GM12878 (cell line): ENCODE data around the gene TCF23. TPM values are rescaled to one million over a fixed set of nuclear protein-coding genes. Genes with fewer than 3 reads are reported as not detected.
A peak's percentile ranks its signal among the peaks of the same experiment; 100 is the strongest.

Source experiments
- ATAC-seq: fragments of 200-7000 bp; cut with Tn5 transposase; 3 replicates; pipeline ENCODE4 v1.9.1; 2020; ENCODE audit warnings: mild to moderate bottlenecking, moderate library complexity
- BruUV-seq: library from RNA; stranded (reverse); fragments of 400-500 nt; replicated peaks from 2 replicates; lab custom pipeline; 2021; lab: Mats Ljungman, UMichigan
- CTCF ChIA-PET: fragments of 300-600 bp; sonication (Branson Sonifier 250); formaldehyde crosslinking; extraction: SDS; loops from one replicate; lab custom pipeline; 2021; ENCODE audit warnings: inconsistent platforms; lab: Yijun Ruan, JAX
- POLR2A ChIA-PET: fragments of 350-600 bp; formaldehyde crosslinking; extraction: SDS; loops from one replicate; lab custom pipeline; 2021; ENCODE audit warnings: inconsistent platforms; lab: Charles Lee
- RAD21 ChIA-PET: fragments of 300-600 bp; sonication (Branson Sonifier 250); formaldehyde crosslinking; loops from one replicate; lab custom pipeline; 2023; ENCODE audit warnings: antibody characterized with exemption; ENCODE audit not compliant: unreplicated experiment; lab: Charles Lee
- SMC1A ChIA-PET: fragments of 300-600 bp; sonication (Branson Sonifier 250); formaldehyde crosslinking; loops from one replicate; lab custom pipeline; 2023; ENCODE audit not compliant: unreplicated experiment, uncharacterized antibody; lab: Charles Lee
- DNase-seq: peaks from one replicate; pipeline ENCODE4 v3.0.0-alpha.2; 2011; ENCODE audit warnings: low read depth, low spot score
- FAIRE-seq: peaks from 3 replicates; lab custom pipeline; 2011; peaks lifted over from hg19 to GRCh38; lab: Jason Lieb, UNC
- H2AFZ ChIP-seq: 2 replicates; pipeline ENCODE4 v1.6.0; 2011; ENCODE audit warnings: low read depth, low read length, control low read depth; ENCODE audit not compliant: control insufficient read depth
- H3K27ac ChIP-seq: 2 replicates; pipeline ENCODE4 v1.5.1; 2011; ENCODE audit warnings: control low read depth; ENCODE audit not compliant: control insufficient read depth, insufficient read depth
- H3K27me3 ChIP-seq, 2 experiments: replicated peaks in 1 of 2; 2 replicates each; pipeline versions ENCODE4 v1.6.0 to v1.6.1; 2011; ENCODE audit warnings: low read length in 1 of 2; ENCODE audit not compliant: control insufficient read depth in 2 of 2, insufficient read depth in 2 of 2
- H3K36me3 ChIP-seq, 2 experiments: 2 replicates each; pipeline ENCODE4 v1.5.1; 2011; ENCODE audit warnings: low read length in 1 of 2; ENCODE audit not compliant: control insufficient read depth in 2 of 2, insufficient read depth in 2 of 2
- H3K4me1 ChIP-seq: 2 replicates; pipeline ENCODE4 v1.6.1; 2011; ENCODE audit warnings: mild to moderate bottlenecking, low read length, moderate library complexity, mixed read lengths; ENCODE audit not compliant: control insufficient read depth, insufficient read depth
- H3K4me2 ChIP-seq: 2 replicates; pipeline ENCODE4 v1.6.0; 2011; ENCODE audit warnings: control low read depth; ENCODE audit not compliant: control insufficient read depth, insufficient read depth
- H3K4me3 ChIP-seq: fragments of 200-600 bp; sonication (generic); 2 replicates; pipeline ENCODE4 v1.5.1; 2016
- H3K79me2 ChIP-seq: 2 replicates; pipeline ENCODE4 v1.6.0; 2011; ENCODE audit warnings: low read length; ENCODE audit not compliant: control insufficient read depth, insufficient read depth
- H3K9ac ChIP-seq: 2 replicates; pipeline ENCODE4 v1.8.0; 2011; ENCODE audit warnings: low read length, control low read depth, mixed read lengths; ENCODE audit not compliant: control insufficient read depth, insufficient read depth
- H3K9me3 ChIP-seq: replicated peaks from 3 replicates; pipeline ENCODE4 v1.5.1; 2011; ENCODE audit warnings: mild to moderate bottlenecking, low read length; ENCODE audit not compliant: control insufficient read depth, insufficient read depth
- H4K20me1 ChIP-seq: 2 replicates; pipeline ENCODE4 v1.6.0; 2011; ENCODE audit not compliant: control insufficient read depth, insufficient read depth
- ATF2 ChIP-seq: IDR thresholded peaks from 2 replicates; pipeline ENCODE4 v1.6.1; 2012; ENCODE audit warnings: low read length, inconsistent platforms
- CBFB ChIP-seq: IDR thresholded peaks from 2 replicates; pipeline ENCODE4 v1.6.1; 2016; ENCODE audit warnings: antibody characterized with exemption, low read depth
- CBX5 ChIP-seq: sonication (generic); IDR thresholded peaks from 2 replicates; pipeline ENCODE4 v1.6.1; 2016; ENCODE audit warnings: low read depth, moderate library complexity, mild to moderate bottlenecking, inconsistent platforms
- EGR1 ChIP-seq, 2 experiments: IDR thresholded peaks; 1 replicate in 1 of 2; 2 replicates in 1 of 2; pipeline ENCODE4 v1.6.1; 2011 to 2012; ENCODE audit warnings: low read depth in 2 of 2, low read length in 2 of 2, borderline replicate concordance in 1 of 2, mild to moderate bottlenecking in 1 of 2, moderate library complexity in 1 of 2
- EP300 ChIP-seq, 2 experiments: fragments of 150-350 bp in 1 of 2; IDR thresholded peaks; 2 replicates each; pipeline ENCODE4 v1.6.1; 2011 to 2012; ENCODE audit warnings: low read depth in 2 of 2, low read length in 2 of 2, borderline replicate concordance in 1 of 2, improper control_type of control experiment in 1 of 2, inconsistent platforms in 1 of 2; ENCODE audit not compliant: control insufficient read depth in 1 of 2
- GATAD2B ChIP-seq: fragments of 450-650 bp; conservative IDR thresholded peaks from 2 replicates; pipeline ENCODE4 v1.6.1; 2017; ENCODE audit warnings: low read depth, mild to moderate bottlenecking, moderate library complexity
- IRF5 ChIP-seq: fragments of 450-650 bp; IDR thresholded peaks from 2 replicates; pipeline ENCODE4 v1.6.1; 2017; ENCODE audit warnings: borderline replicate concordance
- LARP7 ChIP-seq: fragments of 450-650 bp; IDR thresholded peaks from 2 replicates; pipeline ENCODE4 v1.6.1; 2017; ENCODE audit warnings: mild to moderate bottlenecking
- MEF2A ChIP-seq: IDR thresholded peaks from 2 replicates; pipeline ENCODE4 v1.6.1; 2011; ENCODE audit warnings: low read depth, mild to moderate bottlenecking, low read length, moderate library complexity; ENCODE audit not compliant: insufficient read depth
- MYC ChIP-seq: IDR thresholded peaks from 2 replicates; pipeline ENCODE4 v1.6.1; 2011; ENCODE audit warnings: mild to moderate bottlenecking, low read length, moderate library complexity, inconsistent platforms; ENCODE audit not compliant: insufficient read depth, insufficient replicate concordance, insufficient read length, severe bottlenecking
- NR2C2 ChIP-seq: IDR thresholded peaks from 2 replicates; pipeline ENCODE4 v1.6.1; 2011; ENCODE audit warnings: borderline replicate concordance, low read depth; ENCODE audit not compliant: control insufficient read depth, insufficient read length
- PKNOX1 ChIP-seq: fragments of 450-650 bp; IDR thresholded peaks from 2 replicates; pipeline ENCODE4 v1.6.1; 2016; ENCODE audit warnings: mild to moderate bottlenecking
- RB1 ChIP-seq: fragments of 450-650 bp; formaldehyde crosslinking; IDR thresholded peaks from 2 replicates; pipeline ENCODE4 v1.6.1; 2017; ENCODE audit warnings: mild to moderate bottlenecking, borderline replicate concordance
- SMAD1 ChIP-seq: fragments of 450-650 bp; IDR thresholded peaks from 2 replicates; pipeline ENCODE4 v1.6.1; 2018; ENCODE audit warnings: mild to moderate bottlenecking, low read depth; ENCODE audit not compliant: partially characterized antibody
- STAT1 ChIP-seq: fragments of 450-650 bp; conservative IDR thresholded peaks from 2 replicates; pipeline ENCODE4 v1.6.1; 2014; ENCODE audit warnings: antibody characterized with exemption, mild to moderate bottlenecking
- SUPT20H ChIP-seq: IDR thresholded peaks from 2 replicates; pipeline ENCODE4 v1.6.1; 2011; ENCODE audit warnings: low read depth, mild to moderate bottlenecking, low read length, moderate library complexity, borderline replicate concordance; ENCODE audit not compliant: control insufficient read depth
- TAF1 ChIP-seq: IDR thresholded peaks from 2 replicates; pipeline ENCODE4 v1.6.1; 2011; ENCODE audit warnings: mild to moderate bottlenecking, low read depth, low read length, borderline replicate concordance
- WGBS: methylation state at CpG from one replicate; pipeline ENCODE4 v1.1.6; 2016; ENCODE audit warnings: low lambda C conversion rate; ENCODE audit not compliant: insufficient replicate concordance, insufficient coverage; ENCODE audit errors: missing lambda C conversion rate; 5-methylcytosine and 5-hydroxymethylcytosine counted together
- in situ Hi-C: fragments of 300-500 bp; cut with MboI; formaldehyde crosslinking; loops from 9 replicates; pipeline ENCODE4 v1.14.3; 2018; ENCODE audit warnings: mixed read lengths
- intact Hi-C: fragments of 100-400 bp; cut with micrococcal nuclease; formaldehyde crosslinking; loops from one replicate; pipeline ENCODE4 v1.14.2; 2022; ENCODE audit not compliant: unreplicated experiment
- polyA plus RNA-seq, 11 experiments: library from polyadenylated mRNA; depleted of rRNA in 4 of 11; unstranded in 6 of 11; stranded (reverse) in 5 of 11; fragments of >200 nt; fragmentation: Nextera tagmentation in 4 of 11; fragmentation: Illumina TruSeq in 1 of 11; extraction: Ambion mirVana in 4 of 11; extraction: Trizol in 1 of 11; gene quantifications; 1 replicate in 1 of 11; 2 replicates in 10 of 11; pipeline versions ENCODE4 v1.2.1 to v1.2.3, GENCODE V29; 2011 to 2016; ENCODE audit warnings: inconsistent platforms in 2 of 11, missing spikeins in 2 of 11, low read depth in 1 of 11
- total RNA-seq, 4 experiments: library from RNA; depleted of rRNA in 3 of 4; stranded (reverse); fragments of >200 nt in 3 of 4; fragmentation: Illumina TruSeq in 1 of 4; extraction: Trizol in 1 of 4; gene quantifications; 2 replicates each; pipeline versions ENCODE4 v1.2.1 to v1.2.3, GENCODE V29; 2013 to 2021

TCF23 gene
- total and polyA plus RNA-seq, 10 of the 15 experiments (the other 5 are each of a cell fraction or from before 2014, with no cell fraction given) = not detected

DNA sequence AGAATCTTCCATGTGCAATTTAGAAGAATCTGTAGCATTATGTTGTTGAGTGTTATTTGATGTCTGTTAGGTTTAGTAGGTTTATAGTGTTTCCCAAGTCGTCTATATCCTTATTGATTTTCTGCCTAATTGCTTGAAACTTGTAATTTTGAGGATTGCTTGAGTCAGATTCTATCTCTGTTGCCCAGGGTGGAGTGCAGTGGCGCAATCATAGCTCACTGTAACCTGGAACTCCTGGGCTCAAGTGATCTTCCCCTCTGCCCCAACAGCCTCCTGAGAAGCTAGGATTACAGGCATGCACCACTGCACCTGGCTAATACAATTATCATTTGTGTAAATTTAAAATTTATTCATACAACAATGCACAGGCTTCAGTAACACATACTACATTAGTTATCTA, 3.1 kb upstream of the TCF23 start:
- H3K4me3 ChIP-seq = no peak overlapping the region
- ChIA-PET SMC1A (interaction anchor here (0.7 kb wide), 1 partner anchor 12 kb away, joined by 3 read pairs; no protein-coding TSS in a partner anchor), CTCF (interaction anchor here (1.4 to 1.9 kb wide), 2 partner anchors 12 to 46 kb away, joined by 3 to 5 read pairs; partner anchors contain the start of gene PREB), RAD21 (no interaction called here), POLR2A (no interaction called here)
- H3K27me3 ChIP-seq = no peaks in the 10 kb centered on the region; a peak in 2 of 4 replicates
- no peak overlapping the region for H3K9ac ChIP-seq
- H3K79me2 ChIP-seq = no peaks in the 10 kb centered on the region
- in situ Hi-C loops = no loop called here
- no peaks in the 10 kb centered on the region for H3K4me1 ChIP-seq
- WGBS = 41% methylated on average over 2 of the region's 2 CpGs
- no peaks in the 10 kb centered on the region; the same call in 2 of the 3 replicates for H3K9me3 ChIP-seq
- no peak overlapping the region for H3K27ac ChIP-seq
- no peak for TF ChIP-seq CBX5
- no peak for TF ChIP-seq IRF5
- TF ChIP-seq MYC = no peak
- no peak for TF ChIP-seq NR2C2
- TF ChIP-seq MEF2A = no peak
- no peak for TF ChIP-seq CBFB
- no peak for TF ChIP-seq STAT1
- no peak for TF ChIP-seq GATAD2B
- no peak for TF ChIP-seq PKNOX1
- no peak for TF ChIP-seq LARP7
- no peak for TF ChIP-seq EGR1 (IDR thresholded peaks at IDR 0.05; ENCODE audit: borderline replicate concordance in 1 of 2, low read depth in 2 of 2, low read length in 2 of 2)
- TF ChIP-seq ATF2 = no peak
- TF ChIP-seq SMAD1 = no peak
- TF ChIP-seq TAF1 = no peak
- no peak for TF ChIP-seq EP300 (IDR thresholded peaks at IDR 0.05; ENCODE audit: borderline replicate concordance in 1 of 2, control insufficient read depth in 1 of 2, low read depth in 2 of 2, low read length in 2 of 2)
- no peak for TF ChIP-seq RB1
- no peak for TF ChIP-seq SUPT20H
- H4K20me1 ChIP-seq = no peaks in the 10 kb centered on the region
- H2AFZ ChIP-seq = no peak overlapping the region
- no peak for DNase-seq
- no peak overlapping the region for H3K4me2 ChIP-seq
- no peaks in the 10 kb centered on the region for H3K36me3 ChIP-seq
- ATAC-seq = no peak
- no TSS peak for BruUV-seq
- peak; percentile 41 for FAIRE-seq
- intact Hi-C loops = no loop called here
